GM21717 (cell line): ENCODE measurements around the gene ZFAND4.
"Not testable (repeated sequence)": the region's sequence is repeated elsewhere in the genome, so short reads cannot be mapped to it uniquely, and the experiment has no call there.

ENCODE experiments used
- ATAC-seq: cut with Tn5 transposase; IDR thresholded peaks from one replicate; pipeline ENCODE4 v1.9.1; 2021; ENCODE audit warnings: mild to moderate bottlenecking, moderate library complexity; ENCODE audit not compliant: unreplicated experiment

Gene ZFAND4

GRCh38 chr10:45672181-45673073, at the start of gene ZFAND4:
TSS of gene ZFAND4 (minus strand) at chr10:45672772. CDS start at chr10:45663725, 9,047 bp downstream.
- ATAC-seq, result peak; percentile 97

GRCh38 chr10:45721503-45721902, 48.9 kb upstream of the ZFAND4 start:
- ATAC-seq, result not testable (repeated sequence)

GRCh38 chr10:45717642-45718041, 45.1 kb upstream of the ZFAND4 start:
- ATAC-seq, result not testable (repeated sequence)

GRCh38 chr10:45717053-45717452, 44.5 kb upstream of the ZFAND4 start:
- ATAC-seq, result not testable (repeated sequence)

- ATAC-seq, result not testable (repeated sequence)
Observed at GRCh38 chr10:45711223-45711622, 38.7 kb upstream of the ZFAND4 start.

- peak; percentile 69 for ATAC-seq
Observed at GRCh38 chr10:45710200-45710796, 37.7 kb upstream of the ZFAND4 start.

- ATAC-seq, result not testable (repeated sequence)
Observed at GRCh38 chr10:45678467-45678866, 5.9 kb upstream of the ZFAND4 start.

GRCh38 chr10:45675388-45675787, 2.8 kb upstream of the ZFAND4 start:
- no peak for ATAC-seq

- ATAC-seq, result no peak
Observed at GRCh38 chr10:45673074-45673648, 589 bp upstream of the ZFAND4 start.

- not testable (repeated sequence) for ATAC-seq
Observed at GRCh38 chr10:45671300-45671699, 1.3 kb downstream of the ZFAND4 start.

GRCh38 chr10:45669897-45670296, 2.7 kb downstream of the ZFAND4 start:
- not testable (repeated sequence) for ATAC-seq

- ATAC-seq, result no peak
Observed at GRCh38 chr10:45660876-45661411, 11.6 kb downstream of the ZFAND4 start.

- no peak for ATAC-seq
Observed at GRCh38 chr10:45657033-45657926, 15.3 kb downstream of the ZFAND4 start.

- no peak for ATAC-seq
Observed at GRCh38 chr10:45655219-45655618, 17.4 kb downstream of the ZFAND4 start.

- ATAC-seq, result not testable (repeated sequence)
Observed at GRCh38 chr10:45654753-45655141, 17.8 kb downstream of the ZFAND4 start.

GRCh38 chr10:45653454-45653853, 19.1 kb downstream of the ZFAND4 start:
- no peak for ATAC-seq

GRCh38 chr10:45652511-45652910, 20.1 kb downstream of the ZFAND4 start:
- no peak for ATAC-seq

GRCh38 chr10:45649296-45649695, 23.3 kb downstream of the ZFAND4 start:
- ATAC-seq, result no peak

GRCh38 chr10:45647118-45647517, 25.5 kb downstream of the ZFAND4 start:
- no peak for ATAC-seq

- ATAC-seq, result no peak
Observed at GRCh38 chr10:45646384-45647050, 26.1 kb downstream of the ZFAND4 start.
